ENCODE measurements around the gene FOSL2. TPM values are rescaled to one million over a fixed set of nuclear protein-coding genes. Genes with fewer than 3 reads are reported as not detected.

Gene FOSL2
- total RNA-seq, 1 experiment from 2014 or later, result 44.8 TPM

DNA sequence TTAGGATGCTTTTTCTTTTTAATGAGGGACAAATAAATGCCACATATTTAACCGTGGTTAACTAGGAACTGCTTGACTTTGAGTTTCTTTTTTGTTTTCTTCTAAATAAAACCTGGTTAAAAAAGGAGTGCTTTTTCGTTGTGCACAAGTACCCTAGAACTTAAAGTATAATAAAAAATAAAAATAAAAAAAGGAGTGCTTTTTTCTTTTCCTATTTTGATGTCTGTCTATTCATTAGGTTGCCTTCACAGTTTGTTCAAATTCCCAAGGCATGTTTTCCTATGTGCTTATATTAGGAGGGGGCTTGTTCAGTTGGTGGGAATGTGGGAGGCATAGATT is 4.4 kb downstream of the FOSL2 start:
- DNase-seq (ENCODE audit: low read depth, low spot score), result no peak
- Histone ChIP-seq H3K9ac (ENCODE audit: low read length) (no peak overlapping the region), H2AFZ (ENCODE audit: low read depth, low read length, poor library complexity, severe bottlenecking) (no peak overlapping the region), H3K4me1 (ENCODE audit: control insufficient read depth in 1 of 2, insufficient read depth in 2 of 2, low read length in 2 of 2) (peaks cover 27 to 40% of the 10 kb centered on the region in 2 experiments), H3K36me3 (ENCODE audit: control insufficient read depth in 1 of 2, insufficient read depth in 2 of 2, low read length in 2 of 2) (0 out of 4 replicates have a peak, but pooled peaks cover 0 to 3% of the 10 kb centered on the region in 2 experiments), H3K9me3 (ENCODE audit: control insufficient read depth in 1 of 2, insufficient read depth in 1 of 2, low read depth in 1 of 2, low read length in 2 of 2) (no peaks in the 10 kb centered on the region), H3K4me3 (replicated peaks in 1 of 2; ENCODE audit: low read depth in 1 of 2, low read length in 2 of 2) (no peak overlapping the region), H3K79me2 (ENCODE audit: insufficient read depth, low read length) (peaks cover 85% of the 10 kb centered on the region), H3K27me3 (ENCODE audit: insufficient read depth, low read length) (no peaks in the 10 kb centered on the region), H3K4me2 (ENCODE audit: low read length) (peak overlapping the region; percentile 82; the same call in 1 of the 2 replicates), H3K9me2 (ENCODE audit: insufficient read depth) (no peaks in the 10 kb centered on the region), H3K27ac (ENCODE audit: low read depth, low read length) (no peak overlapping the region), H4K20me1 (ENCODE audit: insufficient read depth) (no peaks in the 10 kb centered on the region; the same call in 1 of the 2 replicates)
- ChIA-PET RAD21 (ENCODE audit: low non-redundant PET in 1 of 2, low total read pairs in 2 of 2, uncharacterized antibody in 2 of 2, unreplicated experiment in 2 of 2) (interaction anchor here (0.6 to 0.7 kb wide), 4 partner anchors 57 to 689 kb away, joined by 3 to 5 read pairs (median 4); no protein-coding TSS in a partner anchor), POLR2A (no interaction called here), CTCF (interaction anchor here (0.6 to 1.8 kb wide), 8 partner anchors 121 to 714 kb away, joined by 3 to 10 read pairs (median 4); no protein-coding TSS in a partner anchor)
- TF ChIP-seq, protein P1, sequence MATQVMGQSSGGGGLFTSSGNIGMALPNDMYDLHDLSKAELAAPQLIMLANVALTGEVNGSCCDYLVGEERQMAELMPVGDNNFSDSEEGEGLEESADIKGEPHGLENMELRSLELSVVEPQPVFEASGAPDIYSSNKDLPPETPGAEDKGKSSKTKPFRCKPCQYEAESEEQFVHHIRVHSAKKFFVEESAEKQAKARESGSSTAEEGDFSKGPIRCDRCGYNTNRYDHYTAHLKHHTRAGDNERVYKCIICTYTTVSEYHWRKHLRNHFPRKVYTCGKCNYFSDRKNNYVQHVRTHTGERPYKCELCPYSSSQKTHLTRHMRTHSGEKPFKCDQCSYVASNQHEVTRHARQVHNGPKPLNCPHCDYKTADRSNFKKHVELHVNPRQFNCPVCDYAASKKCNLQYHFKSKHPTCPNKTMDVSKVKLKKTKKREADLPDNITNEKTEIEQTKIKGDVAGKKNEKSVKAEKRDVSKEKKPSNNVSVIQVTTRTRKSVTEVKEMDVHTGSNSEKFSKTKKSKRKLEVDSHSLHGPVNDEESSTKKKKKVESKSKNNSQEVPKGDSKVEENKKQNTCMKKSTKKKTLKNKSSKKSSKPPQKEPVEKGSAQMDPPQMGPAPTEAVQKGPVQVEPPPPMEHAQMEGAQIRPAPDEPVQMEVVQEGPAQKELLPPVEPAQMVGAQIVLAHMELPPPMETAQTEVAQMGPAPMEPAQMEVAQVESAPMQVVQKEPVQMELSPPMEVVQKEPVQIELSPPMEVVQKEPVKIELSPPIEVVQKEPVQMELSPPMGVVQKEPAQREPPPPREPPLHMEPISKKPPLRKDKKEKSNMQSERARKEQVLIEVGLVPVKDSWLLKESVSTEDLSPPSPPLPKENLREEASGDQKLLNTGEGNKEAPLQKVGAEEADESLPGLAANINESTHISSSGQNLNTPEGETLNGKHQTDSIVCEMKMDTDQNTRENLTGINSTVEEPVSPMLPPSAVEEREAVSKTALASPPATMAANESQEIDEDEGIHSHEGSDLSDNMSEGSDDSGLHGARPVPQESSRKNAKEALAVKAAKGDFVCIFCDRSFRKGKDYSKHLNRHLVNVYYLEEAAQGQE (IDR thresholded peaks at IDR 0.05; ENCODE audit: low read depth), result no peak
- no peak for TF ChIP-seq EZH2phosphoT487 (IDR thresholded peaks at IDR 0.05; ENCODE audit: borderline replicate concordance)
- ATAC-seq, result no peak
- intact Hi-C loops (cut with micrococcal nuclease), result loop anchor here (2.0 to 5.0 kb wide), 4 partner anchors 242 to 715 kb away; partner anchors contain the start of genes BABAM2 and RBKS
- no TSS peak for BruUV-seq (replicated peaks)

DNA sequence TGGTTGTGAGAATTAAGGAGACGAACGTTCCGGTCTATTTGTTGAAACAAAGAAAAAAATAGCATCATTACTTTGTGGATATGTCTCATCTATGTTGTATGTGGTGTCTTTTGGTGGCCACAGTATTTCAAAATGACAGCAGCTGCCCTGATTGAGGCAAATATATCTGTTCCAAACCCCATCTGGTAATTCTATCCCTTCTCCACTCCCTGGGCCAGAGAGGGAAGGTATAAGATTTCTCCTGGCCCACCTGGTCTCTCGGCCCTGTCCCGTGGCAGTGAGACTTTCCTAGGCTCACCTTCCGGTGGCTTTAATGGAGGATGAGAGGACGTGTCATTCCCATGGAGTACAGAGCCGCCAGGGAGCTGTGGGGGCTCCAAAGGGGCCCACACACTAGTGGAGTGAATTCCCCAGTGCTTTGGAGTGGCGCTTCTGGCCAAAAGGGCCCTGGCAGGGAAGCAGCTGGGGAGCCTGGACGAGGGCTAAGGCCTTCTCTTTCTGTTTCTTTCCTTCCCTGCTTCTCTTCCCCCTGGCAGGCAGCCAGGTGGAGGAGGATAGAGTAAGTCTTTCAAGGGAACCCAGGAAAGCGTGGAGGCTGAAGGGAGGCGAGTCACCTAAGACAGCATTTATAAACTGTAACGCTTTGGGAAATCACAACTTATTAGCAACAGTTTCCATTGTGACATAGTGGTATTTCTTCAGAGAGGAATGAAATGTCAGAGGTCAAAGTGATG is 5.6 kb downstream of the FOSL2 start:
- DNase-seq (ENCODE audit: low read depth, low spot score) (no peak), ATAC-seq (no peak)
- no peak overlapping the region for H3K9ac ChIP-seq (ENCODE audit: low read length)
- no peak overlapping the region for H3K27ac ChIP-seq (ENCODE audit: low read depth, low read length)
- H4K20me1 ChIP-seq (ENCODE audit: insufficient read depth), result no peaks in the 10 kb centered on the region; the same call in 1 of the 2 replicates
- 0 out of 4 replicates have a peak, but pooled peaks cover 0 to 3% of the 10 kb centered on the region in 2 experiments for H3K36me3 ChIP-seq (ENCODE audit: control insufficient read depth in 1 of 2, insufficient read depth in 2 of 2, low read length in 2 of 2)
- H3K4me1 ChIP-seq (ENCODE audit: control insufficient read depth in 1 of 2, insufficient read depth in 2 of 2, low read length in 2 of 2), result peaks cover 27 to 42% of the 10 kb centered on the region in 2 experiments
- BruUV-seq (replicated peaks), result no TSS peak
- intact Hi-C loops (cut with micrococcal nuclease), result loop anchor here (5.0 kb wide), 1 partner anchor 716 kb away; no protein-coding TSS in a partner anchor
- H3K27me3 ChIP-seq (ENCODE audit: insufficient read depth, low read length), result no peaks in the 10 kb centered on the region
- ChIA-PET RAD21 (ENCODE audit: low non-redundant PET in 1 of 2, low total read pairs in 2 of 2, uncharacterized antibody in 2 of 2, unreplicated experiment in 2 of 2) (no interaction called here), CTCF (no interaction called here), POLR2A (no interaction called here)
- H2AFZ ChIP-seq (ENCODE audit: low read depth, low read length, poor library complexity, severe bottlenecking), result no peak overlapping the region
- H3K4me2 ChIP-seq (ENCODE audit: low read length), result no peak overlapping the region
- H3K4me3 ChIP-seq (replicated peaks in 1 of 2; ENCODE audit: low read depth in 1 of 2, low read length in 2 of 2), result no peak overlapping the region
- peaks cover 95% of the 10 kb centered on the region for H3K79me2 ChIP-seq (ENCODE audit: insufficient read depth, low read length)
- no peaks in the 10 kb centered on the region for H3K9me3 ChIP-seq (ENCODE audit: control insufficient read depth in 1 of 2, insufficient read depth in 1 of 2, low read depth in 1 of 2, low read length in 2 of 2)
- H3K9me2 ChIP-seq (ENCODE audit: insufficient read depth), result no peaks in the 10 kb centered on the region
- TF ChIP-seq FOSL1 (IDR thresholded peaks at IDR 0.05; ENCODE audit: low read depth) (no peak), JUND (IDR thresholded peaks at IDR 0.05) (no peak), ELF1 (IDR thresholded peaks at IDR 0.05; ENCODE audit: borderline replicate concordance, low read depth) (no peak), POLR2A (IDR thresholded peaks at IDR 0.05; ENCODE audit: borderline replicate concordance, extremely low read depth, insufficient read depth, insufficient read length) (no peak), SIN3A (IDR thresholded peaks at IDR 0.05; ENCODE audit: low read depth) (no peak), YY1 (IDR thresholded peaks at IDR 0.05; ENCODE audit: extremely low read depth, insufficient replicate concordance, low read depth, low read length) (no peak), SP1 (IDR thresholded peaks at IDR 0.05; ENCODE audit: low read depth) (no peak), POLR2AphosphoS5 (IDR thresholded peaks at IDR 0.05; ENCODE audit: low read depth, low read length) (no peak), RAD21 (IDR thresholded peaks at IDR 0.05; ENCODE audit: low read depth) (no peak), SRF (IDR thresholded peaks at IDR 0.05; ENCODE audit: low read depth) (no peak), EZH2 (IDR thresholded peaks at IDR 0.05) (no peak)
- TF ChIP-seq, protein P1 (IDR thresholded peaks at IDR 0.05; ENCODE audit: low read depth), result no peak

Measured in HCT116 (cell line).